Mesothelial cell of epicardium (in vitro differentiated cells): ENCODE results near the gene CDA. TPM values are rescaled to one million over a fixed set of nuclear protein-coding genes. Genes with fewer than 3 reads are reported as not detected.

Experiments used
- DNase-seq, 2 experiments: peaks; one replicate each; pipeline ENCODE4 v3.0.0; 2021; ENCODE audit warnings: low spot score in 2 of 2; ENCODE audit not compliant: unreplicated experiment in 2 of 2
- H3K27ac Mint-ChIP-seq: 2 replicates; pipeline ENCODE4 v1.8.0; 2021; ENCODE audit warnings: mixed read lengths
- H3K27me3 Mint-ChIP-seq: 2 replicates; pipeline ENCODE4 v1.8.0; 2021; ENCODE audit warnings: low read depth, mixed read lengths
- H3K36me3 Mint-ChIP-seq: 2 replicates; pipeline ENCODE4 v1.8.0; 2021; ENCODE audit warnings: mixed read lengths
- H3K4me1 Mint-ChIP-seq: 2 replicates; pipeline ENCODE4 v1.8.0; 2021; ENCODE audit warnings: mixed read lengths
- H3K4me3 Mint-ChIP-seq: 2 replicates; pipeline ENCODE4 v1.8.0; 2021; ENCODE audit warnings: mild to moderate bottlenecking, moderate library complexity, mixed read lengths
- H3K9me3 Mint-ChIP-seq: 2 replicates; pipeline ENCODE4 v1.8.0; 2021; ENCODE audit warnings: mixed read lengths
- CTCF ChIP-seq: fragments of 200-600 bp; sonication (generic); IDR thresholded peaks from one replicate; pipeline ENCODE4 v1.5.0; 2021; ENCODE audit warnings: antibody characterized with exemption; ENCODE audit not compliant: unreplicated experiment
- total RNA-seq: library from RNA; stranded (reverse); gene quantifications from 3 replicates; pipeline ENCODE4 v1.2.1, GENCODE V29; 2021

CDA gene
- total RNA-seq, 1 donor from 2014 or later, result 0.94 TPM

DNA sequence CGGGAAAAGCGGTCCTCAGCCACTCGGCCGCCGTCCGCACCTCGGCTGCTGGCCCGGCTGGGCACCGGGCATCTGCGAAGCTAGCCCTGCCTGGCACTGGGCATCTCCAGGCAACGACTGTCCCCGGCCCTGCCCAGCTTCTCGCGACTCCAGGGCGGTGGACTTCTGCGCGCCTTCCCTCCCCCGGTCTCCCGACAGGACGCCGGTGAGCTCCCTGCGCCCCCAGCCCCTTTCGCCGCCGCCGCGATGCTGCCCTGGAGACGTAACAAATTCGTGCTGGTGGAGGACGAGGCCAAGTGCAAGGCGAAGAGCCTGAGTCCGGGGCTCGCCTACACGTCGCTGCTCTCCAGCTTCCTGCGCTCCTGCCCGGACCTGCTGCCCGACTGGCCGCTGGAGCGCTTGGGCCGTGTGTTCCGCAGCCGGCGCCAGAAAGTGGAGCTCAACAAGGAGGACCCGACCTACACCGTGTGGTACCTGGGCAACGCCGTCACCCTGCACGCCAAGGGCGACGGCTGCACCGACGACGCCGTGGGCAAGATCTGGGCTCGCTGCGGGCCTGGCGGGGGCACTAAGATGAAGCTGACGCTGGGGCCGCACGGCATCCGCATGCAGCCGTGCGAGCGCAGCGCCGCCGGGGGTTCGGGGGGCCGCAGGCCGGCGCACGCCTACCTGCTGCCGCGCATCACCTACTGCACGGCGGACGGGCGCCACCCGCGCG, 36.0 kb upstream of the CDA start:
- Mint-ChIP-seq H3K27ac (no peak overlapping the region), H3K9me3 (no peaks in the 10 kb centered on the region), H3K4me1 (peaks cover 9% of the 10 kb centered on the region), H3K27me3 (peaks cover 47% of the 10 kb centered on the region), H3K4me3 (peak overlapping the region; percentile 70), H3K36me3 (no peaks in the 10 kb centered on the region)
- DNase-seq, result no peak
- TF ChIP-seq CTCF, result no peak

- no peak overlapping the region for H3K27ac Mint-ChIP-seq
- H3K4me3 Mint-ChIP-seq, result no peak overlapping the region
- peaks cover 33% of the 10 kb centered on the region for H3K27me3 Mint-ChIP-seq
- H3K4me1 Mint-ChIP-seq, result peaks cover 9% of the 10 kb centered on the region
- DNase-seq, result no peak
- H3K9me3 Mint-ChIP-seq, result no peaks in the 10 kb centered on the region
- H3K36me3 Mint-ChIP-seq, result no peaks in the 10 kb centered on the region
- no peak for TF ChIP-seq CTCF
Measured at GRCh38 chr1:20555025-20555757, 33.7 kb upstream of the CDA start.

DNA sequence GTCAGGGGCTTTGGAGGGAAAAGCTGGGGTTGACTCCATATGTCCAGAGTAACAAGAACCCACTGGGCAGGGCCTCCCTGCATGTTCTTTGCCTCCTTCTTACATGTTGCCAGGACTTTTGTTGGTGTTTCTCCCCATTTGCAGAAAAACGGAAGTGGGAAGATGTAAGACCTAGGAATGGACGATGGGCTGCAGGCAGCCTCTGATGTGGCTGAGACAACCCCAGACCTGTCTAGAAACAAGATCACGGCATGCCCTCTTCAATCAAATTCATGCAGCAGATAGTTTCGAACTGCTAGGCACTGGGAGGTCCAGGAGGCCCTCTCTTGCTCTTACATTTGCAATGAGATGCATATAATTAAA, 33.2 kb upstream of the CDA start:
- Mint-ChIP-seq H3K4me1 (peaks cover 9% of the 10 kb centered on the region), H3K9me3 (no peaks in the 10 kb centered on the region), H3K27ac (no peak overlapping the region), H3K36me3 (no peaks in the 10 kb centered on the region), H3K27me3 (peaks cover 36% of the 10 kb centered on the region), H3K4me3 (no peak overlapping the region)
- DNase-seq, result no peak
- no peak for TF ChIP-seq CTCF

- H3K9me3 Mint-ChIP-seq, result no peaks in the 10 kb centered on the region
- no peak for TF ChIP-seq CTCF
Measured at GRCh38 chr1:20558191-20558590, 30.7 kb upstream of the CDA start.

DNA sequence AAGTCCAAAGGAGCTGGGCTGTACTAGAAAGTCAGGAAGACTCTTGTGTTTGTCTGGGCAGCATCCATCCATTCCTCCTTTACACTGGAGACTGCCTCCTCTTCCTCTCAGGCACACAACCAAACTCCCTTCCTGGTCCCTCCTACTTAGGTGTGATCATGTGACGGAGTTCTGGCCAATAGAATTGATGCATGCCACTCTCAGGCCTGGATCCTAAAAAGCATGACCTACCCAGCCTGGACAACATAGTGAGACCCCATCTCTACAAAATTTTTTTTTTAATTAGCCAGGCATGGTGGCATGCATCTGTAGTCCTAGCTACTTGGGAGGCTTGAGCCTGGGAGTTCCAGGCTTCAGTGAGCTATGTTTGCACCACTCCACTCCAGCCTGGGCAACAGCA, 27.9 kb upstream of the CDA start:
- H3K27ac Mint-ChIP-seq, result no peak overlapping the region
- TF ChIP-seq CTCF, result no peak
- H3K4me1 Mint-ChIP-seq, result no peaks in the 10 kb centered on the region
- no peak overlapping the region for H3K4me3 Mint-ChIP-seq
- H3K36me3 Mint-ChIP-seq, result no peaks in the 10 kb centered on the region
- no peak for DNase-seq
- peaks cover 57% of the 10 kb centered on the region for H3K27me3 Mint-ChIP-seq
- no peaks in the 10 kb centered on the region for H3K9me3 Mint-ChIP-seq

More at GRCh38 chr1:20558191-20558590, 30.7 kb upstream of the CDA start:
- Mint-ChIP-seq H3K27ac (no peak overlapping the region), H3K36me3 (no peaks in the 10 kb centered on the region), H3K4me3 (no peak overlapping the region), H3K4me1 (peaks cover 4% of the 10 kb centered on the region), H3K27me3 (peaks cover 36% of the 10 kb centered on the region)
- DNase-seq, result no peak
